Upper lobe of right lung (tissue), 1 donor: ENCODE measurements around the gene NECTIN4. TPM values are rescaled to one million over a fixed set of nuclear protein-coding genes. Genes with fewer than 3 reads are reported as not detected.
A peak's percentile ranks its signal among the peaks of the same experiment; 100 is the strongest.

Experiments
- ATAC-seq: fragments of 200-7000 bp; cut with Tn5 transposase; one replicate; pipeline ENCODE4 v1.9.1; 2020; ENCODE audit warnings: mild to moderate bottlenecking, moderate library complexity
- DNase-seq: peaks from one replicate; pipeline ENCODE4 v3.0.0-alpha.2; 2020
- H3K27ac ChIP-seq: fragments of 200-600 bp; one replicate; pipeline ENCODE4 v1.8.0; 2022
- H3K27me3 ChIP-seq: fragments of 200-600 bp; one replicate; pipeline ENCODE4 v1.8.0; 2022; ENCODE audit warnings: mild to moderate bottlenecking
- H3K36me3 ChIP-seq: fragments of 200-600 bp; one replicate; pipeline ENCODE4 v1.8.0; 2022
- H3K4me1 ChIP-seq: fragments of 200-600 bp; one replicate; pipeline ENCODE4 v1.8.0; 2022
- H3K4me3 ChIP-seq: fragments of 200-600 bp; one replicate; pipeline ENCODE4 v1.8.0; 2022; ENCODE audit warnings: mild to moderate bottlenecking
- H3K9me3 ChIP-seq: fragments of 200-600 bp; one replicate; pipeline ENCODE4 v1.8.0; 2022
- CTCF ChIP-seq: fragments of 200-600 bp; IDR thresholded peaks from one replicate; pipeline ENCODE4 v1.8.0; 2022; ENCODE audit warnings: antibody characterized with exemption
- intact Hi-C: fragments of 100-400 bp; cut with DNase I; formaldehyde crosslinking; loops from one replicate; pipeline ENCODE4 v1.11.0; 2022
- total RNA-seq: library from RNA; stranded (reverse); fragmentation: NEBNext Ultra II Directional; extraction: Animal tissue kit (Norgen Biotek cat#: 25700); gene quantifications from one replicate; pipeline ENCODE4 v1.2.1, GENCODE V29; 2021
- donor health status: DM: no; HTN: yes; CAD: no; lungs with severe emphysema.

Gene NECTIN4
- total RNA-seq, 1 donor from 2014 or later = 5.4 TPM

GRCh38 chr1:161115132-161115711 lies 25.9 kb upstream of the NECTIN4 start:
- ATAC-seq (no peak), DNase-seq (no peak)
- H3K36me3 ChIP-seq = peaks cover 6% of the 10 kb centered on the region
- intact Hi-C loops = no loop called here
- no peak overlapping the region for H3K27ac ChIP-seq
- H3K4me3 ChIP-seq = no peak overlapping the region
- TF ChIP-seq CTCF = no peak
- H3K4me1 ChIP-seq = peaks cover 54% of the 10 kb centered on the region
- H3K27me3 ChIP-seq = no peaks in the 10 kb centered on the region
- no peaks in the 10 kb centered on the region for H3K9me3 ChIP-seq

- H3K4me3 ChIP-seq = no peak overlapping the region
- DNase-seq (no peak), ATAC-seq (no peak)
- intact Hi-C loops = no loop called here
- peaks cover 6% of the 10 kb centered on the region for H3K36me3 ChIP-seq
- H3K9me3 ChIP-seq = no peaks in the 10 kb centered on the region
- peaks cover 48% of the 10 kb centered on the region for H3K4me1 ChIP-seq
- H3K27me3 ChIP-seq = no peaks in the 10 kb centered on the region
- no peak for TF ChIP-seq CTCF
- H3K27ac ChIP-seq = no peak overlapping the region
These were observed 25.2 kb upstream of the NECTIN4 start for GRCh38 chr1:161114556-161114955.

- Histone ChIP-seq H3K4me3 (no peak overlapping the region), H3K27ac (no peak overlapping the region), H3K27me3 (no peaks in the 10 kb centered on the region), H3K36me3 (peaks cover 6% of the 10 kb centered on the region), H3K4me1 (peaks cover 42% of the 10 kb centered on the region), H3K9me3 (no peaks in the 10 kb centered on the region)
- intact Hi-C loops = no loop called here
- ATAC-seq (no peak), DNase-seq (no peak)
- no peak for TF ChIP-seq CTCF
These were observed 24.6 kb upstream of the NECTIN4 start for GRCh38 chr1:161113915-161114314.

- no peak for TF ChIP-seq CTCF
- no peak for DNase-seq
- Histone ChIP-seq H3K9me3 (no peaks in the 10 kb centered on the region), H3K27me3 (no peaks in the 10 kb centered on the region), H3K4me3 (no peak overlapping the region), H3K36me3 (peaks cover 6% of the 10 kb centered on the region), H3K4me1 (peaks cover 28% of the 10 kb centered on the region), H3K27ac (no peak overlapping the region)
- intact Hi-C loops = no loop called here
- peak; percentile 28 for ATAC-seq
These were observed 22.2 kb upstream of the NECTIN4 start for GRCh38 chr1:161111527-161111926.

DNA sequence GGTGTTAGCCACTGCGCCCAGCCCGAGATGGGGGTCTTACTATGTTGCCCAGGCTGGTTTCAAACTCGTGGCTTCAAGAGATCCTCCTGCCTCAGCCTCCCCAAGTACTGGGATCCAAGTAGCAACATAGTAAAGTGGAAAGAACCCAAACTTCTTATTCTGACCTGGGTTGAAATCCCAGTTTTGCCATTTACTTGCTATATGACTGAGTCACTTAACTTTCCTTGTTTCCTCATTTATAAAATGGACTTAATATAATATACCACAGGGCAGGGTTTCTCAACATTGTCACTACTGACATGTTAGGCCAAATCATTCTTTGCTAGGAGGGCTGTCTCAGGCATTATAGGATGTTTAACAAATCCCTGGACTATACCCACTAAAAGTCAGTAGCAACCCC lies 21.8 kb upstream of the NECTIN4 start:
- Histone ChIP-seq H3K27ac (no peak overlapping the region), H3K9me3 (no peaks in the 10 kb centered on the region), H3K4me1 (peaks cover 24% of the 10 kb centered on the region), H3K27me3 (no peaks in the 10 kb centered on the region), H3K4me3 (no peak overlapping the region), H3K36me3 (peaks cover 6% of the 10 kb centered on the region)
- ATAC-seq (no peak), DNase-seq (no peak)
- intact Hi-C loops = no loop called here
- TF ChIP-seq CTCF = no peak

GRCh38 chr1:161106431-161106830 lies 17.1 kb upstream of the NECTIN4 start:
- ATAC-seq = no peak
- Histone ChIP-seq H3K27ac (no peak overlapping the region), H3K4me1 (no peaks in the 10 kb centered on the region), H3K36me3 (peaks cover 26% of the 10 kb centered on the region), H3K9me3 (no peaks in the 10 kb centered on the region), H3K27me3 (no peaks in the 10 kb centered on the region), H3K4me3 (no peak overlapping the region)
- TF ChIP-seq CTCF = no peak
- intact Hi-C loops = no loop called here
- no peak for DNase-seq
